CD4-positive, alpha-beta memory T cell (primary cell): Measurements from ENCODE around the gene AIM2. TPM values are rescaled to one million over a fixed set of nuclear protein-coding genes. Genes with fewer than 3 reads are reported as not detected.

Source experiments
- CTCF ChIA-PET: fragments of 350-600 bp; sonication (Branson Sonifier 250); formaldehyde crosslinking; loops from one replicate; lab custom pipeline; 2021; ENCODE audit warnings: inconsistent platforms; ENCODE audit not compliant: partially characterized antibody; lab: Charles Lee
- POLR2A ChIA-PET: fragments of 350-600 bp; sonication (Branson Sonifier 250); formaldehyde crosslinking; loops from one replicate; lab custom pipeline; 2021; ENCODE audit not compliant: partially characterized antibody; lab: Charles Lee
- DNase-seq, 5 donors: peaks; one replicate each; pipeline versions ENCODE4 v3.0.0 to v3.0.0-alpha.2; 2020 to 2022; ENCODE audit warnings: mixed read lengths in 1 of 5
- H3K27ac ChIP-seq: one replicate; pipeline ENCODE4 v1.7.0; 2013; ENCODE audit warnings: low read depth, low read length
- H3K27me3 ChIP-seq: 2 replicates; pipeline ENCODE4 v1.7.0; 2013; ENCODE audit warnings: mild to moderate bottlenecking, low read length, moderate library complexity; ENCODE audit not compliant: insufficient read depth
- H3K36me3 ChIP-seq: 2 replicates; pipeline ENCODE4 v1.7.0; 2013; ENCODE audit warnings: mild to moderate bottlenecking, low read length, moderate library complexity; ENCODE audit not compliant: insufficient read depth
- H3K4me1 ChIP-seq: 2 replicates; pipeline ENCODE4 v1.7.0; 2013; ENCODE audit warnings: mild to moderate bottlenecking, low read length, moderate library complexity; ENCODE audit not compliant: insufficient read depth
- H3K4me3 ChIP-seq, 2 donors: one replicate each; pipeline ENCODE4 v1.7.0; 2013; ENCODE audit warnings: low read length in 2 of 2, mild to moderate bottlenecking in 1 of 2
- H3K9me3 ChIP-seq, 2 donors: one replicate each; pipeline ENCODE4 v1.7.0; 2013; ENCODE audit warnings: low read length in 2 of 2, control low read depth in 1 of 2; ENCODE audit not compliant: control insufficient read depth in 1 of 2
- H3K27ac Mint-ChIP-seq, 7 donors: one replicate each; pipeline ENCODE4 v1.8.0; 2020 to 2021; ENCODE audit warnings: mixed read lengths in 7 of 7, mild to moderate bottlenecking in 6 of 7, inconsistent platforms in 3 of 7, moderate library complexity in 3 of 7
- H3K27me3 Mint-ChIP-seq, 2 donors: one replicate each; pipeline ENCODE4 v1.8.0; 2020 to 2021; ENCODE audit warnings: mixed read lengths in 2 of 2
- H3K36me3 Mint-ChIP-seq, 2 donors: one replicate each; pipeline ENCODE4 v1.8.0; 2020 to 2021; ENCODE audit warnings: mixed read lengths in 2 of 2, inconsistent platforms in 1 of 2, mild to moderate bottlenecking in 1 of 2
- H3K4me1 Mint-ChIP-seq, 4 donors: one replicate each; pipeline ENCODE4 v1.8.0; 2020 to 2021; ENCODE audit warnings: mixed read lengths in 4 of 4, mild to moderate bottlenecking in 1 of 4
- H3K4me3 Mint-ChIP-seq, 8 donors: one replicate each; pipeline ENCODE4 v1.8.0; 2020 to 2021; ENCODE audit warnings: mixed read lengths in 8 of 8, mild to moderate bottlenecking in 7 of 8, moderate library complexity in 6 of 8, inconsistent platforms in 3 of 8
- H3K9me3 Mint-ChIP-seq, 8 donors: one replicate each; pipeline ENCODE4 v1.8.0; 2020 to 2021; ENCODE audit warnings: mixed read lengths in 8 of 8, mild to moderate bottlenecking in 5 of 8, inconsistent platforms in 3 of 8, moderate library complexity in 1 of 8
- intact Hi-C: fragments of 100-400 bp; cut with micrococcal nuclease; formaldehyde crosslinking; loops from one replicate; pipeline ENCODE4 v1.15.1; 2023
- polyA plus RNA-seq, 2 donors: library from polyadenylated mRNA; unstranded; fragments of 300-500 nt; fragmentation: Illumina TruSeq; gene quantifications; one replicate each; pipeline ENCODE4 v1.2.3, GENCODE V29; 2021
- total RNA-seq, 2 experiments: library from RNA; stranded (reverse); gene quantifications; one replicate each; pipeline ENCODE4 v1.2.3, GENCODE V29; 2021

The AIM2 gene
- total and polyA plus RNA-seq, 4 experiments from 2014 or later = 2.9 to 8.1 (median 7.9) TPM

GRCh38 chr1:159083013-159083412, 6.4 kb upstream of the AIM2 start:
- ChIA-PET POLR2A (interaction anchor here (1.0 kb wide), 1 partner anchor 9 kb away, joined by 3 read pairs; no protein-coding TSS in a partner anchor), CTCF (interaction anchor here (1.1 to 3.5 kb wide), 2 partner anchors 11 to 14 kb away, joined by 3 to 19 read pairs; no protein-coding TSS in a partner anchor)
- Mint-ChIP-seq H3K4me1 (peaks cover 4 to 5% (median 4%) of the 10 kb centered on the region in 4 donors), H3K27ac (no peak overlapping the region), H3K27me3 (no peaks in the 10 kb centered on the region), H3K4me3 (no peak overlapping the region), H3K36me3 (no peaks in the 10 kb centered on the region), H3K9me3 (no peaks in the 10 kb centered on the region)
- intact Hi-C loops = loop anchor here (10.0 kb wide), 1 partner anchor 1118 kb away; no protein-coding TSS in a partner anchor
- Histone ChIP-seq H3K27ac (no peak overlapping the region), H3K27me3 (no peaks in the 10 kb centered on the region), H3K4me3 (no peak overlapping the region), H3K9me3 (no peaks in the 10 kb centered on the region), H3K36me3 (no peaks in the 10 kb centered on the region), H3K4me1 (peaks cover under 1% of the 10 kb centered on the region)
- no peak for DNase-seq

GRCh38 chr1:159081626-159082025, 5.1 kb upstream of the AIM2 start:
- Histone ChIP-seq H3K4me1 (peaks cover 15% of the 10 kb centered on the region), H3K27ac (no peak overlapping the region), H3K4me3 (no peak overlapping the region), H3K36me3 (no peaks in the 10 kb centered on the region), H3K27me3 (no peaks in the 10 kb centered on the region), H3K9me3 (no peaks in the 10 kb centered on the region)
- H3K36me3 Mint-ChIP-seq = no peaks in the 10 kb centered on the region
- ChIA-PET POLR2A (no interaction called here), CTCF (interaction anchor here (3.5 kb wide), 1 partner anchor 9 kb away, joined by 19 read pairs; no protein-coding TSS in a partner anchor)
- intact Hi-C loops = loop anchor here (10.0 kb wide), 1 partner anchor 1117 kb away; no protein-coding TSS in a partner anchor
- H3K9me3 Mint-ChIP-seq = no peaks in the 10 kb centered on the region
- no peaks in the 10 kb centered on the region for H3K27me3 Mint-ChIP-seq
- H3K27ac Mint-ChIP-seq = no peak overlapping the region
- H3K4me3 Mint-ChIP-seq = no peak overlapping the region
- DNase-seq = no peak
- peaks cover 13 to 17% (median 16%) of the 10 kb centered on the region in 4 donors for H3K4me1 Mint-ChIP-seq

- Histone ChIP-seq H3K27ac (no peak overlapping the region), H3K4me3 (no peak overlapping the region), H3K9me3 (no peaks in the 10 kb centered on the region), H3K36me3 (no peaks in the 10 kb centered on the region), H3K27me3 (no peaks in the 10 kb centered on the region), H3K4me1 (peaks cover 36% of the 10 kb centered on the region)
- ChIA-PET POLR2A (interaction anchor here (0.6 kb wide), 1 partner anchor 753 kb away, joined by 3 read pairs; no protein-coding TSS in a partner anchor), CTCF (interaction anchor here (2.3 to 4.8 kb wide), 2 partner anchors 9 to 876 kb away, joined by 9 to 44 read pairs; no protein-coding TSS in a partner anchor)
- H3K4me1 Mint-ChIP-seq = peaks cover 20 to 35% (median 27%) of the 10 kb centered on the region in 4 donors
- peak overlapping the region in 2 of 7 donors; percentile 0 to 57 for H3K27ac Mint-ChIP-seq
- intact Hi-C loops = loop anchor here (5.0 to 10.0 kb wide), 3 partner anchors 147 to 955 kb away; partner anchors contain the start of gene PYHIN1
- no peak overlapping the region for H3K4me3 Mint-ChIP-seq
- no peaks in the 10 kb centered on the region for H3K36me3 Mint-ChIP-seq
- H3K9me3 Mint-ChIP-seq = no peaks in the 10 kb centered on the region
- no peaks in the 10 kb centered on the region for H3K27me3 Mint-ChIP-seq
- DNase-seq = no peak
Measured at GRCh38 chr1:159079525-159079924, 3.0 kb upstream of the AIM2 start.

GRCh38 chr1:159077120-159077961, 775 bp upstream of the AIM2 start:
- no peaks in the 10 kb centered on the region for H3K27me3 ChIP-seq
- intact Hi-C loops = loop anchor here (1.0 to 10.0 kb wide), 6 partner anchors 63 to 953 kb away; partner anchors contain the start of genes IFI16 and PYHIN1
- no peaks in the 10 kb centered on the region for H3K27me3 Mint-ChIP-seq
- POLR2A ChIA-PET = interaction anchor here (0.6 to 2.9 kb wide), 13 partner anchors 10 to 928 kb away, joined by 3 to 43 read pairs (median 5); partner anchors contain the start of gene IFI16
- no peaks in the 10 kb centered on the region for H3K36me3 ChIP-seq
- H3K27ac ChIP-seq = peak overlapping the region; percentile 85
- H3K27ac Mint-ChIP-seq = peak overlapping the region; percentile 89 to 99 (median 95)
- peak overlapping the region; percentile 61 to 69 for H3K4me3 ChIP-seq
- CTCF ChIA-PET = interaction anchor here (0.7 to 4.8 kb wide), 11 partner anchors 8 to 960 kb away, joined by 3 to 44 read pairs (median 6); no protein-coding TSS in a partner anchor
- peak overlapping the region; percentile 75 to 86 (median 84) for H3K4me3 Mint-ChIP-seq
- peak; percentile 86 to 95 (median 88) for DNase-seq
- H3K36me3 Mint-ChIP-seq = no peaks in the 10 kb centered on the region
- H3K4me1 ChIP-seq = peaks cover 47% of the 10 kb centered on the region
- no peaks in the 10 kb centered on the region for H3K9me3 Mint-ChIP-seq
- H3K4me1 Mint-ChIP-seq = peaks cover 23 to 40% (median 27%) of the 10 kb centered on the region in 4 donors
- no peaks in the 10 kb centered on the region for H3K9me3 ChIP-seq

- Histone ChIP-seq H3K4me3 (no peak overlapping the region), H3K9me3 (no peaks in the 10 kb centered on the region), H3K4me1 (peaks cover 60% of the 10 kb centered on the region), H3K27me3 (no peaks in the 10 kb centered on the region), H3K27ac (no peak overlapping the region), H3K36me3 (no peaks in the 10 kb centered on the region)
- Mint-ChIP-seq H3K27ac (peak overlapping the region in 4 of 7 donors; percentile 10 to 72 (median 58)), H3K27me3 (no peaks in the 10 kb centered on the region), H3K4me1 (peaks cover 25 to 58% (median 39%) of the 10 kb centered on the region in 4 donors), H3K4me3 (peak overlapping the region in 1 of 8 donors; percentile 3), H3K9me3 (no peaks in the 10 kb centered on the region), H3K36me3 (no peaks in the 10 kb centered on the region)
- peak in 4 of 5 donors; percentile 43 to 54 (median 50) for DNase-seq
- intact Hi-C loops = loop anchor here (1.0 to 10.0 kb wide), 2 partner anchors 869 to 947 kb away; a partner anchor contains a TSS
- POLR2A ChIA-PET = interaction anchor here (0.6 to 1.8 kb wide), 4 partner anchors 60 to 868 kb away, joined by 3 to 9 read pairs (median 4); partner anchors contain the start of gene IFI16
- CTCF ChIA-PET = interaction anchor here (0.6 to 7.3 kb wide), 31 partner anchors 9 to 954 kb away, joined by 3 to 120 read pairs (median 6); partner anchors contain the start of gene IFI16
Measured at GRCh38 chr1:159071970-159072582, 4.5 kb downstream of the AIM2 start.

GRCh38 chr1:159068886-159069285, 7.7 kb downstream of the AIM2 start:
- Mint-ChIP-seq H3K27me3 (no peaks in the 10 kb centered on the region), H3K27ac (peak overlapping the region in 4 of 7 donors; percentile 25 to 99 (median 92)), H3K9me3 (no peaks in the 10 kb centered on the region), H3K4me3 (no peak overlapping the region), H3K4me1 (peaks cover 16 to 45% (median 29%) of the 10 kb centered on the region in 4 donors), H3K36me3 (no peaks in the 10 kb centered on the region)
- Histone ChIP-seq H3K9me3 (no peaks in the 10 kb centered on the region), H3K4me1 (peaks cover 37% of the 10 kb centered on the region), H3K4me3 (no peak overlapping the region), H3K27me3 (no peaks in the 10 kb centered on the region), H3K36me3 (no peaks in the 10 kb centered on the region), H3K27ac (no peak overlapping the region)
- CTCF ChIA-PET = interaction anchor here (0.7 to 7.3 kb wide), 9 partner anchors 8 to 865 kb away, joined by 3 to 120 read pairs (median 8); partner anchors contain the start of genes AIM2 and IFI16
- DNase-seq = no peak
- POLR2A ChIA-PET = interaction anchor here (1.0 to 4.2 kb wide), 10 partner anchors 8 to 275 kb away, joined by 3 to 43 read pairs (median 11); partner anchors contain the start of genes AIM2 and IFI16
- intact Hi-C loops = no loop called here
